DMS114 treated with DMSO at 0.1 percent for 48 hours (cell line): ENCODE measurements around the gene GCSH.
A peak's percentile ranks its signal among the peaks of the same experiment; 100 is the strongest.

Source experiments
- DNase-seq: peaks from one replicate; lab custom pipeline; 2025; ENCODE audit not compliant: unreplicated experiment; lab: John Stamatoyannopoulos, UW

The GCSH gene

GRCh38 chr16:81053761-81054160 is 42.4 kb downstream of the GCSH start:
- no peak for DNase-seq

GRCh38 chr16:81042821-81043220 is 53.4 kb downstream of the GCSH start:
- DNase-seq, result no peak

GRCh38 chr16:81041696-81042095 is 54.5 kb downstream of the GCSH start:
- DNase-seq, result no peak

- DNase-seq, result no peak
Measured at GRCh38 chr16:81040842-81041241, 55.4 kb downstream of the GCSH start.

- DNase-seq, result no peak
Measured at GRCh38 chr16:81040131-81040530, 56.1 kb downstream of the GCSH start.

GRCh38 chr16:81036751-81037350 is 59.3 kb downstream of the GCSH start:
- no peak for DNase-seq

GRCh38 chr16:81035975-81036750 is 60.0 kb downstream of the GCSH start:
- DNase-seq, result no peak

GRCh38 chr16:81035398-81035974 is 60.7 kb downstream of the GCSH start, which contains the start of gene ATMIN:
TSS of gene ATMIN (plus strand) at chr16:81035842. CDS start at chr16:81035871, 29 bp downstream.
- peak; percentile 60 for DNase-seq
